Esophagus muscularis mucosa (tissue), 4 donors: ENCODE measurements around the gene ZBTB47. TPM values are rescaled to one million over a fixed set of nuclear protein-coding genes. Genes with fewer than 3 reads are reported as not detected.

Experiments
- DNase-seq: peaks from one replicate; pipeline ENCODE4 v3.0.0-alpha.2; 2017; ENCODE audit errors: extremely low spot score
- H3K27ac ChIP-seq, 4 donors: fragments of 200-600 bp; sonication (generic); replicated peaks in 1 of 4; 1 replicate in 3 of 4; 2 replicates in 1 of 4; pipeline ENCODE4 v1.5.1; 2016 to 2019; ENCODE audit warnings: mild to moderate bottlenecking in 1 of 4
- H3K27me3 ChIP-seq, 4 donors: fragments of 200-600 bp; sonication (generic); one replicate each; pipeline versions ENCODE4 v1.5.1 to v1.6.0; 2016 to 2019
- H3K36me3 ChIP-seq, 4 donors: fragments of 200-600 bp; sonication (generic); one replicate each; pipeline ENCODE4 v1.5.1; 2016 to 2019
- H3K4me1 ChIP-seq, 4 donors: fragments of 200-600 bp; sonication (generic); one replicate each; pipeline ENCODE4 v1.5.1; 2016 to 2019
- H3K4me3 ChIP-seq, 4 donors: fragments of 200-600 bp; sonication (generic); 1 replicate in 2 of 4; 2 replicates in 2 of 4; pipeline ENCODE4 v1.5.1; 2016 to 2019; ENCODE audit warnings: mild to moderate bottlenecking in 4 of 4, moderate library complexity in 1 of 4
- H3K9me3 ChIP-seq, 4 donors: fragments of 200-600 bp; sonication (generic); 1 replicate in 3 of 4; 2 replicates in 1 of 4; pipeline ENCODE4 v1.5.1; 2016 to 2019
- EP300 ChIP-seq: sonication (generic); formaldehyde crosslinking; IDR thresholded peaks from one replicate; pipeline ENCODE4 v1.6.1; 2017; ENCODE audit warnings: antibody characterized with exemption
- POLR2A ChIP-seq: fragments of 450-650 bp; IDR thresholded peaks from one replicate; pipeline ENCODE4 v1.6.1; 2017; ENCODE audit warnings: antibody characterized with exemption, moderate library complexity, mild to moderate bottlenecking, low read depth
- POLR2AphosphoS5 ChIP-seq, 2 donors: sonication (generic); formaldehyde crosslinking; IDR thresholded peaks; one replicate each; pipeline ENCODE4 v1.6.1; 2017; ENCODE audit warnings: antibody characterized with exemption in 2 of 2
- WGBS: methylation state at CpG from one replicate; pipeline ENCODE4 v1.1.5; 2018; 5-methylcytosine and 5-hydroxymethylcytosine counted together
- intact Hi-C: fragments of 100-400 bp; cut with DNase I; formaldehyde crosslinking; loops from one replicate; pipeline ENCODE4 v1.15.1; 2023
- total RNA-seq, 4 donors: library from RNA; depleted of rRNA; stranded (reverse); fragments of >200 nt; gene quantifications; one replicate each; pipeline versions ENCODE4 v1.1.0 to v1.2.1, GENCODE V29; 2016
- TF ChIP-seq, protein P1 (sequence below), 3 experiments: fragments of 200-600 bp in 2 of 3; fragments of 450-650 bp in 1 of 3; sonication (generic) in 2 of 3; IDR thresholded peaks; one replicate each; pipeline ENCODE4 v1.5.1; 2017 to 2019; ENCODE audit warnings: antibody characterized with exemption in 3 of 3, mild to moderate bottlenecking in 2 of 3, moderate library complexity in 1 of 3

Gene ZBTB47
- total RNA-seq, 4 donors from 2014 or later = 75.4 to 137 (median 95.7) TPM

DNA sequence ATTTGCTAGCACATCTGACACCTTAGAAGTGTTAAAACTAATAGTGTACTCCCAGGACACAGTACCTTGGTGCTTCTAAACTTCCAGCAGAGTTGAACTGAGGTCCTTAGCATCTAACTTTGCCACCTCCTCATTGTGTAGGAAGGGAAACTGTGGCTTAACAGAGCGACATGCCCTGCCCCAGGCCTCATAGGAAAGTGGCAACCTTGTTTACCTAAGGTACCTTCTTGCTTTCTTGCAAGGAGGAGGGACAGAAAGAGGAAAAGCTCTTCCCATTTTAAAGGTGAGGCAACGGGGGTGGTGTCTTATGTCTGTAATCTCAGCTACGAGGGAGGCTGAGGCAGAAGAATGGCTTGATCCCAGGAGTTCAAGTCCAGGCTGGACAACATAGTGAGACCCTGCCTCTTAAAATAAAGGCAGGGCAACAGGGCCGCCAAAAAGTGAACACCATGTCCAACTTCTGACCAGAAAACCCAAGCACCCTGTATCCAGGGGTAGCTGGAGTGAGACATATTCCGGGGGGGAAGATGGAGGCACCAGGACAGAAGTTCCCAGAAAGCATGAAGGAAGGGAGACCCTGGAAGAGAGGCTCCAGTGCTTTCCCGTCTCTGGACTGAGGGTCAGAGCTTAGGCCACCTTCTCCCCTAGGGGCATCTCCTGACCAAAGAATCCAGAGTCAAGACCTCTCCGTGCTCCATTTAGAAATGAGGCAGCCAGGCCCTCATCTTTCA is 31.3 kb downstream of the ZBTB47 start:
- Histone ChIP-seq H3K4me3 (no peak overlapping the region), H3K4me1 (peaks cover 16 to 38% (median 33%) of the 10 kb centered on the region in 4 donors), H3K9me3 (no peaks in the 10 kb centered on the region), H3K27ac (peak overlapping the region in 3 of 4 donors; percentile 22 to 55 (median 36)), H3K36me3 (no peaks in the 10 kb centered on the region), H3K27me3 (peaks cover 0 to 23% (median 0%) of the 10 kb centered on the region in 4 donors)
- TF ChIP-seq POLR2AphosphoS5 (IDR thresholded peaks at IDR 0.05) = no peak
- TF ChIP-seq POLR2A = no peak
- TF ChIP-seq, protein P1, sequence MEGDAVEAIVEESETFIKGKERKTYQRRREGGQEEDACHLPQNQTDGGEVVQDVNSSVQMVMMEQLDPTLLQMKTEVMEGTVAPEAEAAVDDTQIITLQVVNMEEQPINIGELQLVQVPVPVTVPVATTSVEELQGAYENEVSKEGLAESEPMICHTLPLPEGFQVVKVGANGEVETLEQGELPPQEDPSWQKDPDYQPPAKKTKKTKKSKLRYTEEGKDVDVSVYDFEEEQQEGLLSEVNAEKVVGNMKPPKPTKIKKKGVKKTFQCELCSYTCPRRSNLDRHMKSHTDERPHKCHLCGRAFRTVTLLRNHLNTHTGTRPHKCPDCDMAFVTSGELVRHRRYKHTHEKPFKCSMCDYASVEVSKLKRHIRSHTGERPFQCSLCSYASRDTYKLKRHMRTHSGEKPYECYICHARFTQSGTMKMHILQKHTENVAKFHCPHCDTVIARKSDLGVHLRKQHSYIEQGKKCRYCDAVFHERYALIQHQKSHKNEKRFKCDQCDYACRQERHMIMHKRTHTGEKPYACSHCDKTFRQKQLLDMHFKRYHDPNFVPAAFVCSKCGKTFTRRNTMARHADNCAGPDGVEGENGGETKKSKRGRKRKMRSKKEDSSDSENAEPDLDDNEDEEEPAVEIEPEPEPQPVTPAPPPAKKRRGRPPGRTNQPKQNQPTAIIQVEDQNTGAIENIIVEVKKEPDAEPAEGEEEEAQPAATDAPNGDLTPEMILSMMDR (IDR thresholded peaks at IDR 0.05) = no peak
- TF ChIP-seq EP300 = no peak
- 82% methylated on average over 7 of the region's 7 CpGs for WGBS
- no peak for DNase-seq
- intact Hi-C loops = no loop called here

DNA sequence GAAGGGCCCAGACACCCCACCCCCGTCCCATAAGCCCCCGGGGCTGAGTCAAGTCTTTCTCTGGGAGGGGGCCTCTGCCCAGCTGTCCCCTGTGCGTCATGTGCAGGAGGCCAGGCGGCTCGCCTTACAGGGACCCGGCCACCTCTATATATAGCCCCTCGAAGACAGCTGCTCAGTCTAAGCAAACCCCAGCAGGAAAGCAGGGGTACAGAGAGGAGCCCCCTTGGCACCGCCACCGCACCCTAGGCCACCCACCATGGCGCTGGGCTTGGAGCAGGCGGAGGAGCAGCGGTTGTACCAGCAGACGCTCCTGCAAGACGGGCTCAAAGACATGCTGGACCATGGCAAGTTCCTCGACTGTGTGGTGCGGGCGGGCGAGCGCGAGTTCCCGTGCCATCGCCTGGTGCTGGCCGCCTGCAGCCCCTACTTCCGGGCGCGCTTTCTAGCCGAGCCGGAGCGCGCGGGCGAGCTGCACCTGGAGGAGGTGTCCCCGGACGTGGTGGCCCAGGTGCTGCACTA is 31.9 kb downstream of the ZBTB47 start, which contains the start of gene KLHL40:
Gene KLHL40, plus strand, starts transcription at position 175 of the 519 bp plus-strand sequence. Its CDS starts 82 bp downstream, at position 257.
- no peak for DNase-seq
- WGBS = 53% methylated on average over 8 of the region's 34 CpGs
- intact Hi-C loops = no loop called here
- peak within 1 kb of the TSS; percentile 22 to 55 (median 38) for H3K27ac ChIP-seq
- H3K27me3 ChIP-seq = peaks cover 0 to 23% (median 0%) of the 10 kb centered on the region in 4 donors
- no peaks in the 10 kb centered on the region for H3K36me3 ChIP-seq
- peaks cover 16 to 38% (median 33%) of the 10 kb centered on the region in 4 donors for H3K4me1 ChIP-seq
- peak within 1 kb of the TSS; percentile 35 to 45 (median 37) for H3K4me3 ChIP-seq
- no peaks in the 10 kb centered on the region for H3K9me3 ChIP-seq
- TF ChIP-seq, protein P1 (IDR thresholded peaks at IDR 0.05) = no peak
- peak; percentile 73 for TF ChIP-seq POLR2A

DNA sequence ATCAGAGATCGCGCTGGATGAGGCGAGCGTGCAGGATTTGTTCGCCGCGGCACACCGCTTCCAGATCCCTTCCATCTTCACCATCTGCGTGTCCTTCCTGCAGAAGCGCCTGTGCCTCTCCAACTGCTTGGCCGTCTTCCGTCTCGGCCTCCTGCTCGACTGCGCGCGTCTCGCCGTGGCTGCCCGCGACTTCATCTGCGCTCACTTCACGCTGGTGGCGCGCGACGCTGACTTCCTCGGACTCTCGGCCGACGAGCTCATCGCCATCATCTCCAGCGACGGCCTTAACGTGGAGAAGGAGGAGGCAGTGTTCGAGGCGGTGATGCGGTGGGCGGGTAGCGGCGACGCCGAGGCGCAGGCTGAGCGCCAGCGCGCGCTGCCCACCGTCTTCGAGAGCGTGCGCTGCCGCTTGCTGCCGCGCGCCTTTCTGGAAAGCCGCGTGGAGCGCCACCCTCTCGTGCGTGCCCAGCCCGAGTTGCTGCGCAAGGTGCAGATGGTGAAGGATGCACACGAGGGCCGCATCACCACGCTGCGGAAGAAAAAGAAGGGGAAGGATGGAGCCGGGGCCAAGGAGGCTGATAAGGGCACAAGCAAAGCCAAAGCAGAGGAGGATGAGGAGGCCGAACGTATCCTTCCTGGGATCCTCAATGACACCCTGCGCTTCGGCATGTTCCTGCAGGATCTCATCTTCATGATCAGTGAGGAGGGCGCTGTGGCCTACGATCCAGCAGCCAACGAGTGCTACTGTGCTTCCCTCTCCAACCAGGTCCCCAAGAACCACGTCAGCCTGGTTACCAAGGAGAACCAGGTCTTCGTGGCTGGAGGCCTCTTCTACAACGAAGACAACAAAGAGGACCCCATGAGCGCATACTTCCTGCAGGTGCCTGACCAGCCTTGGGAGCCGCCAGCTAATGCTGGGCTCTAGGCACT is 32.7 kb downstream of the ZBTB47 start:
- TF ChIP-seq POLR2A (no peak), EP300 (no peak), POLR2AphosphoS5 (IDR thresholded peaks at IDR 0.05) (no peak)
- TF ChIP-seq, protein P1 (IDR thresholded peaks at IDR 0.05) = no peak
- Histone ChIP-seq H3K4me1 (peaks cover 16 to 38% (median 33%) of the 10 kb centered on the region in 4 donors), H3K36me3 (no peaks in the 10 kb centered on the region), H3K27ac (no peak overlapping the region), H3K4me3 (peak overlapping the region; percentile 35 to 45 (median 37)), H3K27me3 (peaks cover 0 to 23% (median 0%) of the 10 kb centered on the region in 4 donors), H3K9me3 (no peaks in the 10 kb centered on the region)
- intact Hi-C loops = no loop called here
- WGBS = 35% methylated on average over 65 of the region's 80 CpGs
- DNase-seq = no peak

DNA sequence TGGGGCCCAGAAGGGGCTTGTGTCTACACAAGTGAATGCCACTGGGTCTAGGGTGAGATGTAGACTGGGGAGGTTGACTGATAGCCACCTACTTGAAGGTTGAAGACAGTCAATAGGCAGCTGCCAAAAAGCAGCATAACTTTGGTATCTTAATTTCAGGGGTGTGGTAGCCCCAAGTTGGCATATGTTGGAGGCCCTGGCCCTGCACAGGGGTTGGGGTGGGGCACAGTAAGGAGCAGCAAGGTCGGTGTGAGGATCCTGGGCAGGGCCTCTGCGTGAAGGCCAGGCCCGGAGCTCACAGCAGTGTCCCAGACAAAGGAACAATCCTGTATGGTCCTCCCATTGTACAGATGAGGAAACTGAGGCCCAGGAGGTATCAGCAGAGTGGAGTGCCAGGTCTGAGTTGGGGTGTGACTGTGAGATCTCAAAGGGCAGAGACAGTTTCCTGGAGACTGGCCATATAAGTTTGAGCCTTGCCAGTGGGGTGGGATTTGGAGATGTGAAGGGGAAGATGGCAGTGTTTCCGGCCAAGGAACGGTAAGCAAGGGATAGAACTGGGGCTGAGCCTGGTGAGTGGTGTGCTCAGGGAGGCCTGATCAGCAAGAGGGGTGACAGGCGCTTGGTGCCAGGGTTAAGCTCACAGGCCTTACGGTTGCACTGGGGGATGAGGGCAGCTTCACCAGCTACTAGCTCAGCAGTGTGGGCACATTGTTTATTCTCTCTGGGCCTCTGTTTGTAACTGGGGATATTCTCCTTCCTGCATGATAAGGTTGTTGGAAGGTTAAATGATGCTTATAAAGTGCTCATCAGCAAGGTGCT is 33.5 kb downstream of the ZBTB47 start:
- DNase-seq = no peak
- no peak for TF ChIP-seq EP300
- TF ChIP-seq, protein P1 (IDR thresholded peaks at IDR 0.05) = no peak
- no peak for TF ChIP-seq POLR2A
- TF ChIP-seq POLR2AphosphoS5 (IDR thresholded peaks at IDR 0.05) = no peak
- intact Hi-C loops = no loop called here
- WGBS = 90% methylated on average over 7 of the region's 7 CpGs
- no peaks in the 10 kb centered on the region for H3K9me3 ChIP-seq
- peaks cover 0 to 23% (median 0%) of the 10 kb centered on the region in 4 donors for H3K27me3 ChIP-seq
- no peak overlapping the region for H3K27ac ChIP-seq
- H3K36me3 ChIP-seq = no peaks in the 10 kb centered on the region
- peaks cover 16 to 38% (median 33%) of the 10 kb centered on the region in 4 donors for H3K4me1 ChIP-seq
- no peak overlapping the region for H3K4me3 ChIP-seq
